ENCODE results near the gene CD36.

CD36 gene

DNA sequence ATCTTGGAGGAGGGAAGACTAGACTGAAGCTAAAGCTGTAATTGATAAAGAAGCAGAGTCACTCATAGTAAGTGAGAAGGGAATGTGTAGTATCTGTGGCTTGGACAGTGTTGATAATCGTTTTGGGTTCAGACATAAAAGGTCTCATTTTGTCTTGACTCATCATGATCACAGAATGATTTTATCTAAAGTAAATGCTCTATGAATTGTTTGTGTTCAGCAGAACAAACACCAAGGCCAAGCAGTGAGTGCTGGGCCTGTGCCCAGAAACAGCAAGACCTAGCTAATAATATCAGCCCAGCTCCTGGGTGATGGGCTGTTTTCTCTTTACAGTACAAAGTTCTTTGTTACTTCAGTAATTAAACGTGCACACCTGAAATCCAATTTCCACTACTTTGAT lies 26.7 kb upstream of the CD36 start:
- TF ChIP-seq GATA2 (IDR thresholded peaks at IDR 0.05; ENCODE audit: low read depth, low read length), result no peak
- no peak for TF ChIP-seq GATA3 (IDR thresholded peaks at IDR 0.05; ENCODE audit: low read depth, low read length)

DNA sequence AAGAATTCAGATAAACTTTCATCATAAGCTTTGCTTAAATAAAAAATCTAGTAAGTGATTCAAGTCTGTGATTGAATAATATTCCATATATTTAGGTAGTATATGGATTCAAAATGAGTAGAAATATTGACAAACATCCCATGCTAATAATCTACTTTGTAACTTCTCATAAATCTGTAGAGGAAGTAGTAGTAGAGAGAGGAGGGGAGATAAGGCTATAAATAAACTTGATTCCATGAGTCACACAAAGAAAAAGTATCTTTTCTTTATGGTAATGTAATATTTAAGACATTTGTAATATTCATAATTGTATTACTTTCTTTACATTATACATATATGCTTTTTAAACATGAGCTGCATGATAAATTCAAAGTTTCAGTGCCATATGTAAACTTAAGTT lies 25.6 kb upstream of the CD36 start:
- TF ChIP-seq GATA2 (IDR thresholded peaks at IDR 0.05; ENCODE audit: low read depth, low read length), result no peak
- TF ChIP-seq GATA3 (IDR thresholded peaks at IDR 0.05; ENCODE audit: low read depth, low read length), result no peak

GRCh38 chr7:80613519-80613918 lies 24.9 kb upstream of the CD36 start:
- TF ChIP-seq GATA3 (IDR thresholded peaks at IDR 0.05; ENCODE audit: low read depth, low read length), result no peak
- no peak for TF ChIP-seq GATA2 (IDR thresholded peaks at IDR 0.05; ENCODE audit: low read depth, low read length)

GRCh38 chr7:80614851-80615271 lies 23.6 kb upstream of the CD36 start:
- TF ChIP-seq GATA3 (IDR thresholded peaks at IDR 0.05; ENCODE audit: low read depth, low read length) (no peak), GATA2 (IDR thresholded peaks at IDR 0.05; ENCODE audit: low read depth, low read length) (no peak)

DNA sequence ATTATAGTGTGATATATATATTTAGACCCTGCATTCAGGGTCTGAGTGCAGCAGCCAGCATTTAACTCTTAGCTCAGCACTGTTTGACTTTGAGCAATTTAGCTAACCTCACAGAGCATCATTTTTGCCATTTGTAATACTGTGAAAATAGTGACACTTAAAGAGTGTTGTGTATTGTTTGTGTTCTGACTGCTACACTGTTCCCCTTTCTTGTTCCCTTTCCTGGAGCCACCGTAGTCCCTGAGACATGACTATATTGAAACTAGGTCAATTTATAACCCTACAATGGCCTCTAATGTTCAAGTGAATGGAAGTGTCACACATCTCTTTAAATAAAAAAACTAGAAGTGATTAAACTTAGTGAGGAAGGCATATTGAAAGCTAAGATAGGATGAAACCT lies 20.3 kb upstream of the CD36 start:
- TF ChIP-seq GATA3 (IDR thresholded peaks at IDR 0.05; ENCODE audit: low read depth, low read length) (no peak), GATA2 (IDR thresholded peaks at IDR 0.05; ENCODE audit: low read depth, low read length) (no peak)

GRCh38 chr7:80619741-80620140 lies 18.7 kb upstream of the CD36 start:
- TF ChIP-seq GATA2 (IDR thresholded peaks at IDR 0.05; ENCODE audit: low read depth, low read length), result no peak
- TF ChIP-seq GATA3 (IDR thresholded peaks at IDR 0.05; ENCODE audit: low read depth, low read length), result no peak

GRCh38 chr7:80622541-80622940 lies 15.9 kb upstream of the CD36 start:
- TF ChIP-seq GATA2 (IDR thresholded peaks at IDR 0.05; ENCODE audit: low read depth, low read length) (no peak), GATA3 (IDR thresholded peaks at IDR 0.05; ENCODE audit: low read depth, low read length) (no peak)

- TF ChIP-seq GATA3 (IDR thresholded peaks at IDR 0.05; ENCODE audit: low read depth, low read length) (no peak), GATA2 (IDR thresholded peaks at IDR 0.05; ENCODE audit: low read depth, low read length) (no peak)
Measured at GRCh38 chr7:80623503-80624252, 14.8 kb upstream of the CD36 start.

DNA sequence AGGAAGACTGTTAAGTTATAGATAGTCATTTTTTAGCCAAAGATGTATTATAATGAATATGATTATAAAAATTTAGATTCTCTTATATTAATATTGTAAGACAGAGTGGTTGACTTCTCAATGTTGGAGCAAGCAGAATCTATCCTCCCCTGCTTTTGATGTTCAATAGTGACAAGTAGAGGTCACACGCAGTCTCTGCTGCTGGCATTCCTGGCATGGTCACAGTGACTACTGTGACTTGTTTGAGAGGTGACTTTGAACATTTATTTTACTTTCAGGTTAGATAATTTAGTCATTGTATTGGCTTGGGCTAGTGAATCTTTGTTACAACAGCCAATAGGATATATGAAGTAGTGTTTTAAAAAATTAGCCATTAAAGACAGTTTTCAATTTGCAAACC lies 13.7 kb upstream of the CD36 start:
- TF ChIP-seq GATA3 (IDR thresholded peaks at IDR 0.05; ENCODE audit: low read depth, low read length), result no peak
- no peak for TF ChIP-seq GATA2 (IDR thresholded peaks at IDR 0.05; ENCODE audit: low read depth, low read length)

DNA sequence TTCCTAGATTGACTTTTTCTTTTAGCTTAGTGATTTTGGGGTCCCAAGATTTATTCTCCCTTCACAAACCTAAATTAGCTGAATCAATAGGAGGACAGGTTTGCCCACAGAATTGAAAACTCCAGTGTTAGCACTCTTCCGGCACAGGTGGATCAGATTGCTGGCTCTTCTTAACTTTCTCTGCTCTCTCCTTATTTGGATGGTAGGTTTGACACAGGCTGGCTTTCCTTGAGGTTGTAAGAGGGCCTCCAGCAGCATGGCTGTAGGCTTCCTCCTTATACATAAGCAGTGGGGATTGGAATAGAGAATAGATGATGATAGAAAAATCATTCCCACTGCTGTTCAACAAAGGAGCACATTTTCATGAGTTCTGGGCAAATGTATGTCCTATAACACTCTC lies 9.4 kb upstream of the CD36 start:
- TF ChIP-seq GATA3 (IDR thresholded peaks at IDR 0.05; ENCODE audit: low read depth, low read length) (no peak), GATA2 (IDR thresholded peaks at IDR 0.05; ENCODE audit: low read depth, low read length) (no peak)

DNA sequence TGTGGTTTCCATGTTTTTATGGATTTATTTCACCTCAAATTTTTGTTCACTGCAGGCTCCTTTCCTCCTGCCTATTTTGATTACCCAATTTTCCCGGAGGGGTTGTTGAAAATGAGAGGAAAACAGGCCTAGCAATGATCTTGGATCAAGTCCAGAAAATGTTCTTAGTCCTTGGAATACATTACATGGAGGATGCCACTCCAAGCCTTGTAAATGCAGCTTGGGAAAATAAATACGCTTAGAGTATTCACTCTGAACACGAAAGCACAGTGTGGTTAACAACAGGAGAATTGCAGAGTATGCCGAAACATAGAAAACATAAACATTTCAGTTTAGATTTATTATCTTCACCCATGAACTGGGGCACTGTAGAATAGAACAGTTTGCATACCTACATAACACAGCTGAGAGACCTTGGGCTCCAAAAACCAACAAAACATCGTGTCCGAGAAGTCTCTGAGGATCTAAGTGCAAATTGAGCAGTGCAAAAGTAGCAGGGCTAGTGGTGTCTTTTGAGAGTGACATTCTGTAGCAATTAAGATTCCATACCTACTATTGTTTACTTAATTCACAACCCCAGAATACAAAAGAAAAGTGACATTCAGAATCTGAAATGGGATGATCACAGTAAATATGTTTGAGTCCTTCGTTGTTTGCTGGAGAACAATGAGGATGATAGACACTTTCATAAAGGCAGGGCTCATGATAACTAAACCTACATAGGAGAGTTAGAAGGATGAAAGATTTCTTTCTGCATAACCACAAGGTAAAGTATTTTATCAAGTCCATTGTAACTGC lies 7.6 kb upstream of the CD36 start:
- TF ChIP-seq GATA2 (IDR thresholded peaks at IDR 0.05; ENCODE audit: low read depth, low read length), result no peak
- no peak for TF ChIP-seq GATA3 (IDR thresholded peaks at IDR 0.05; ENCODE audit: low read depth, low read length)

GRCh38 chr7:80631421-80631820 lies 7.0 kb upstream of the CD36 start:
- TF ChIP-seq GATA3 (IDR thresholded peaks at IDR 0.05; ENCODE audit: low read depth, low read length) (no peak), GATA2 (IDR thresholded peaks at IDR 0.05; ENCODE audit: low read depth, low read length) (no peak)

GRCh38 chr7:80632139-80632538 lies 6.3 kb upstream of the CD36 start:
- no peak for TF ChIP-seq GATA2 (IDR thresholded peaks at IDR 0.05; ENCODE audit: low read depth, low read length)
- TF ChIP-seq GATA3 (IDR thresholded peaks at IDR 0.05; ENCODE audit: low read depth, low read length), result no peak

DNA sequence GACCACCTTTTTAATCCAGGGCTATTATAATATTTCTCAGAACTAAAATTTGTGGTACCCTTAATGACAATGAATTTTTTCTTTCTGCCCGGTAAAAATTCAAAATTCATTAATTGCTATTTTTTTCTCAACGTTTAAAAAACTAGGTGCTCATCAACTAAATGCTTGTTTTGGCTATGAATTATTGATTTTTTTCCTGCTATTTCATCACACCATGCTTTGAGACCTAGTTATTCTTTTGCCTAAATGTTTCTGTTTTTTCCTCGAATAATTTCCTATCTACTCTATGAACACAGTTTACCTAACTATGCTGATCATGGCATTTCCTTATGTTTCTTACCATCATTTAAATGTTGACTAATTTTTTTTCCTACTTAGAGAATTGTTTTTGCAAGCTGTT lies 5.6 kb upstream of the CD36 start:
- TF ChIP-seq GATA2 (IDR thresholded peaks at IDR 0.05; ENCODE audit: low read depth, low read length) (no peak), GATA3 (IDR thresholded peaks at IDR 0.05; ENCODE audit: low read depth, low read length) (no peak)

GRCh38 chr7:80634505-80634904 lies 3.9 kb upstream of the CD36 start:
- TF ChIP-seq GATA3 (IDR thresholded peaks at IDR 0.05; ENCODE audit: low read depth, low read length) (no peak), GATA2 (IDR thresholded peaks at IDR 0.05; ENCODE audit: low read depth, low read length) (no peak)
